Right ventricle myocardium superior (tissue), 1 donor: ENCODE results near the gene ACSL1. TPM values are rescaled to one million over a fixed set of nuclear protein-coding genes. Genes with fewer than 3 reads are reported as not detected.
"Not testable (repeated sequence)": the region's sequence is repeated elsewhere in the genome, so short reads cannot be mapped to it uniquely, and the experiment has no call there.

ENCODE experiments used
- ATAC-seq: fragments of 200-7000 bp; cut with Tn5 transposase; one replicate; pipeline ENCODE4 v1.9.1; 2020; ENCODE audit warnings: mild to moderate bottlenecking; ENCODE audit not compliant: poor library complexity
- DNase-seq: peaks from one replicate; pipeline ENCODE4 v3.0.0-alpha.2; 2020
- intact Hi-C: fragments of 100-400 bp; cut with DNase I; formaldehyde crosslinking; loops from one replicate; pipeline ENCODE4 v1.11.2; 2022
- total RNA-seq: library from RNA; stranded (reverse); fragmentation: NEBNext Ultra II Directional; extraction: Animal tissue kit (Norgen Biotek cat#: 25700); gene quantifications from one replicate; pipeline ENCODE4 v1.2.1, GENCODE V29; 2021
- donor health status: DM: no; HTN: yes; CAD: no; lungs with severe emphysema.

The ACSL1 gene
- total RNA-seq, 1 donor from 2014 or later = 495 TPM

DNA sequence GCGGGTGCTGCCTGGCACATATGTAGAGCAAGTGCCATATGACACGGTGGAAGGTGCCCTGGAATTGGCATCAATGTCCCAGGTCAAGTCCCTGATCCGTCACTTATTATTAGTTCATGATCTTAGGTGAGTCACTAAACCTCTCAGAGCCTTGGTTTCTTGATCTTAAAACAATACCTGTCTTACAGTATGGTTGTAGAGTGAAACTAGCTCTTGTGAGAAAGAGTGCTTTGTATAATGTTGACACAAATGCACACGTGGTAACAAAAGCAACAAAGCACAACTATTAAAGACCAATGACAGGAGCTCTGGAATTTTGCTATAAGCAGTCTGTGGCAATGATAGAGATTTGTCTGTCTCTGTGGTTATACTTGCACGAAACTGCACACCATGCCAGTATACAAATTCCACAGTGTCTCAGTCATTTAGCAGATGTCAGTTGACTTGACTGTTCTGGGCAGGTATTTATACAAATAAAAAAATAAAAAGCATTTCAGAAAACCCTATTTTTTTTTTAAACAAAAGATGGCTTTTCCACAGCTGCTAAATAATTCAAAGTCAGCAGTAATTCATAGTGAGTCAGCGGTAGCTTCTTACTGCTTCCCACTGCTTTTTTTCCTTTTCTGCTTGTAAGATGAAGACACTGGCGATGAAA lies 19.7 kb upstream of the ACSL1 start:
- DNase-seq = no peak
- intact Hi-C loops = no loop called here
- ATAC-seq = no peak

DNA sequence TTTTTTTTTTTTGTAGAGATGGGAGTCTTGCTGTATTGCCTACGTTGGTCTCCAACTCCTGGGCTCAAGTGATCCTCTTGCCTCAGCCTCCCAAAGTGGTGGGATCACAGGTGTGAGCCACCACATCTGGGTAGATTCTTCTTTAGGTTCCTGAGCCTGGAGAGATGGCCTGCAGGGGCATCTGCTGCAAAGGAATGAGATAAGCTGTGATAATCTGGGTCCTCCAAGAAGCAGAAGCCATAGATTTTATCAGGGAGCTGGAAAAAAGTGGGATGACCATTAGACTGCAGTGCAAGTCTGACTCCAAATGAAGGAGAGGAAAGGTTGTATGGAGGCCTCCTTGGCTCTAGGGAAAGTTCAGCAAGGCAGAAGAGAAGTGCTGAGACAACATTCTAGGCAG lies 19.0 kb upstream of the ACSL1 start:
- ATAC-seq = no peak
- DNase-seq = no peak
- intact Hi-C loops = no loop called here

DNA sequence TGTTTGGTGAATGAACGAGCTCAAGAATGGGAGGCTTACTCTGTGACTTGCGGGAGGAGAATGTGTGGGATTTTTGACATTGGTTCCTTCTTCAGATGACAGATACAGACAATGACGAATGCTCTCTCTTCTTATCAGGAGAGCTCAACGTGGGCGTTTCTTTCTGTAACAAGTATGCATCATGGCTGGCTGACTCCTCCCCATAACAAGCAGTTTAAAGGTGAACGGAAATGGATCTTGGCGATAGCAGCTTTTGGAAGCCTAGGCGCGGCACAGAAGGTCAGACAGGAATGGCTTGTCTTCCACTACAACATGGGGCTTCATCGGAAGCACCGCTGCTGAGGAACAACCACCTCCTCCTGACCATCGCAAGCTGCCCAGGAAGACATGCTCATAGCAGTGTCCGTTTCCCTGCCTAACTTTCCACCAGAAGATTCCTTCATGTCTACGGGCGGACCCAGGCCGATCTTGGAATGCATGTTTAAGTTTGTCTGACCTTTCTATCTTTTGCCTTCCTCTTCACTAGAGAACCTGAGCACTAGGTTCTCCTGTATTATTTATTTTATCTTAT lies 18.3 kb upstream of the ACSL1 start:
- no peak for DNase-seq

DNA sequence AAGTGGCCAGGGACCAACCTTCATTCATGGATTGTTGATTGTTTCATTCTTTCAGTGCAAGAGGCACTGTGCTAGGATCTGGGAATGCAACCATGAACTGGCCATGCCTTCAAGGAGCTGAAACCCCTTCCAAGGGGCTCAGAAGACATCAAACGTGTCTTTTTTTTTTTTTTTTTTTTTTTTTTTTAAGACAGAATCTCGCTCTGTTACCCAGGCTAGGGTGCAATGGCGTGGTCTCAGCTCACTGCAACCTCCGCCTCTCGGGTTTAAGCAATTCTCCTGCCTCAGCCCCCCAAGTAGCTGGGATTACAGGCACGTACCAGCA lies 13.3 kb upstream of the ACSL1 start:
- intact Hi-C loops, ATAC-seq, DNase-seq: not testable (repeated sequence)

More for the DNA sequence above, 18.3 kb upstream of the ACSL1 start:
- ATAC-seq = no peak
- intact Hi-C loops = no loop called here

DNA sequence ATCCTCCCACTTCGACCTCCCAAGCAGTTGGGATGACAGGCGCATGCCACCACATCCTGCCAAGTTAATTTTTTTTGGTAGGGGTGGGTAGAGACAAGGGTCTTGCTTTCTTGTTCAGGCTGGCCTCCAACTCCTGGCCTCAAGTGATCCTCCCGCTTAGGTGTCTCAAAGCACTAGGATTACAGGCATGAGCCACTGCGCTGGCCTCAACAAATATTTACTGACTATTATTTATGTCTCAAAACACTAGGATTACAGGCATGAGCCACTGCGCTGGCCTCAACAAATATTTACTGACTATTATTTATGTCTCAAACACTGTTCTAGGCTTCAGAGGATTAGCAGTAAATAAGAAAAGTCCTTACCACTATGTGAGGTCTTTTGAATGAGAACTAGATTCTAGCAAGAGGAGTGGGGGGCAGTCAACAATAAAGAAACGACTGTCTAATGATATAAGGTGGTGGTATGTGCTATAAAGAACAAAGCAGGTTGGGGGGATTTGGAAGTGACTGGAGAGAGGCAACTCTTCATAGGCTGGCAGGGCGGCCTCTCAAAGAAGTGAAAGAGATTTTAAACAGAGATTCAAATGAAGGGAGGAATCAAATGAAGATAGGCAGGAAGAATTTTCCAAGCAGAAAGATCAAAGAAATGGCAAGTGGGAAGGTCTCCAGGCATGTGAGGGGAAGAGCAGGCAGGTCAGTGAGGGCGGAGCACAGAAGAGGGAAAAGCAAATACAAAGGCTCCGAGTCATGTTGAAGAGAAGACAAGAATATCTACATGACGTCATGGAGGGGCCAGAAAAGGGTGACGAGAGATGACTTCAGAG lies 12.7 kb upstream of the ACSL1 start:
- no peak for DNase-seq
- intact Hi-C loops = no loop called here
- no peak for ATAC-seq

DNA sequence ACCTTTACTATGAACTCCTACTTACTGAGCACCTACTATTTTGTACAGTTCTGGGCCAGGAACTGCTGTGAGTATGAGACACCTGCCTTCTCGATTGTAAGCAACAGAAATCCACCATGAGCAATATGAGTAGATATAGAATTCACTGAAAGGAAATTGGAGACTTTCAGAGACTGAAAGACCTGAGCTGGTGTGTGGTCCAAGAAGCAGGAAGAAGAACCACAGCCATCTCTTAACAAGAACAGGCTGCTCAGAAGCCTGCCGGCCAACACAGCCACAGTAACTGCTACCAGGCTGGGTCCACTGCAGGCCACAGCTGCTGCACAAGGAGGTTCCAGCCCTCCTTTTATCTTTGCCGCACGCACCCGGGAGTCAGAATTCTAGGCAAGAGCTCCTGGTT lies 10.8 kb upstream of the ACSL1 start:
- intact Hi-C loops = no loop called here
- ATAC-seq (no peak), DNase-seq (no peak)

DNA sequence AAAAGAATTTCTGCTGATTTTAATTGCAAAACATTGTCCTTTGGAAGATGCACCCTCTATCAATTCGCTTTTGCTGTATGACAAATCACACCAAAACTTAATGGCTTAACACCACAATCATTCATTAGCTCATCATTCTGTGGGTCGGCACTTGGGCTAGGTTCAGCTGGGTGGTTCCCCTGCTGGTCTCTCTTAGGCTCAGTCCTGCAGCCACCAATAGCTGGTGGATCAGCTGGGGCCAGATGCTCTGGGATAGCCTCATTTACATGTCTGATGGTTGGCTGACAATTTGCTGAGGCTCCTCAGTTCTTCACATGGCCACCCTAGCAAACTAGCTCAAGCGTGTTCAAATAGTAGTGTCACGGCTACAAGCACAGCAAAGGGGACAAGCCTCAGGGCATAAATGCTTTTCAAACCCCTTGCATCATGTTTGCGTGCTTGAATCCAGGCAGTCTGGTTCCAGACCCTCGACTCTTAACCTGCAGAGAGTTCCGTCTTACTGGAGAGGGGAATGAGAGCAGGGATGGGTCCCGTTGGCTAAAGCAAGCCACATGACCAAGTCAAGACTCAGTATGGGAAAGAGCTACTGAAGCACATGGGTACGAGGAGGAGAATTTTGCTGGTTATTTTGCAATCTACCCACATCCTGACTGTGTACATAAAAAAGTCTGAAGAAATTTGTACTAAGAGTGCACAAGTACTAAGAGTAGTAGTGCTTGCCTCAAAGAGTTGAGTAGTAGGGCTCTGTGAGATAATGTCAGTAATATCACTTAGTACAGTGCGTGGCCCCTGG lies 7.5 kb upstream of the ACSL1 start:
- DNase-seq (no peak), ATAC-seq (no peak)
- intact Hi-C loops = no loop called here

DNA sequence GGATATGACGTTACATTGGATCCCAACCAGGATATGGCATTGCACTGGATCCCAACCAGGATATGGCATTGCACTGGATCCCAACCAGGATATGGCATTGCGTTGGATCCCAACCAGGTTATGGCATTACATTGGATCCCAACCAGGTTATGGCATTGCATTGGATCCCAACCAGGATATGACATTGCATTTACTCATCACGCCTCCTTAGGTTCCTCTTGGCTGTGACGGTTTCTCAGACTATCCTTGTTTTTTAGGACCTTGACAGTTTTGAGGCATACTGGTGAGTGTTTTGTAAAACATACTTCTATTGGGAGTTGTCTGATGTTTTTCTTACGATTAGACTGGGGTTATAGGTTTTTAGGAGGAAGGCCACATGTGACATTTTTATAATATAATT lies 5.4 kb upstream of the ACSL1 start:
- intact Hi-C loops = no loop called here
- DNase-seq = no peak

DNA sequence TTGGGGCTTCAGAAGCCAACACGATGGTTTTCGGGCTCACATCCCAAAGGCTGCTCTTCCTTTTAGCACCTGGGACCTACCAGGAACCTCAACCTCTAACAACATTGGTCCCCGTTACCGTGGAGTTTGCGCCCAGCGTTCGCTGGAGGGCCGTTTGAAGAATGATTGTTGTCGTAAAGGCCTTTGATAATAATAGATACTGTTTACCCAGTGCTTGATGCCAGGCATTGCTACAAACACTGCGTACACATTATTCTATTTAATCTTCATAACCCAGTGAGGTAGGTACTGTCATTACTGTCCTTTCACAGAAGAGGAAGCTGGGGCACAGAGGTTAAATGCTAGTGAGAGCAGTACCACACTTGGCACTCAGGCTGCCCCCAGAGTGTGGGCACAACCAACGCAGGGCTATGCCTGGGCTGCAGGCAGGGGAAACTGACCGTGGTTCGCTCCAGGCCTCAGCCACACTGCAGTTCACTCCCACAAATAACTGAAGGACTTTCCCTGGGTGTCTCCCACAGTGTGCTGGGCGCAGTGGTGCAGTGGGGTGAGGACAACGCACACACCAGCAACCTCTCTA lies 1.0 kb upstream of the ACSL1 start:
- DNase-seq (no peak), ATAC-seq (peak; percentile 2)
- intact Hi-C loops = loop anchor here (5.0 kb wide), 1 partner anchor 79 kb away; no protein-coding TSS in a partner anchor

More for the DNA sequence above, 5.4 kb upstream of the ACSL1 start:
- ATAC-seq = no peak

DNA sequence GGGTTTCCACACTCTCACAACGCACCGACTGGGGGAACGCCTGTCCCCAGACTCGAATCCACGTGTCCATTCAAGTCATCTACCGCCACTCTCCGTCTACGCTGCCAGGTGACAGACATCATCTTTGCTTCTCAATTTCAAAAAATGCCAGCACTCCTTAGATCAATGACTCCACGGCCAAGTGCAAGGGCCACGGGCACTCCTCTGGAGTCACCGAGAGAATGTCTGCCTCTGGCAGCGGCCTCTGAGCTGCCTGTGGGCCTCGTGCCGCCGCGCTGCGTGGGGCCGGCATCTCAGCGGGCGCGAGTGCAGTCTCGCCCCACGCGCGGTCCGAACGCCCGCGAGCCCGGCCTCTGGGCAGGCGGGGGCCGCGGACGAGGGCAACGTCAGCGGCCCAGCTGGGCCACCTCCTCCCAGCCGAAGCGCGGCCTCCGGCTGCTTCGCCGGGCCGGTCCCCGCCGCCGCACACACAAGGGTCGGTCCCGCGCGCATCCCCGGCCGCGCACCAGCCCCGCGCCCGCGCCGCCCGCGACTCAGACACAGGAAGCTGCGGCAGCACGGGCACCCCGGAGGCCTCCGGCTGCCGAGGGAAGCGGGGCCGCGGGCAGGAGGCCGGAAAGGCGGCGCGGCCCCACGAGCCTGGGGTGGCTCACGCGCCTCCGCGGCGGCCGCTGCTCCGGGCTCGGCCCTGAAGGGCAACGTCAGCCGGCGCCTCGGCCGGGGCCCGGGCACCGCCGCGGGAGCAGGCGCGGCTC lies 450 bp downstream of the ACSL1 start:
- DNase-seq (peak; percentile 53), ATAC-seq (peak; percentile 10)
- intact Hi-C loops = loop anchor here (5.0 kb wide), 1 partner anchor 78 kb away; no protein-coding TSS in a partner anchor

DNA sequence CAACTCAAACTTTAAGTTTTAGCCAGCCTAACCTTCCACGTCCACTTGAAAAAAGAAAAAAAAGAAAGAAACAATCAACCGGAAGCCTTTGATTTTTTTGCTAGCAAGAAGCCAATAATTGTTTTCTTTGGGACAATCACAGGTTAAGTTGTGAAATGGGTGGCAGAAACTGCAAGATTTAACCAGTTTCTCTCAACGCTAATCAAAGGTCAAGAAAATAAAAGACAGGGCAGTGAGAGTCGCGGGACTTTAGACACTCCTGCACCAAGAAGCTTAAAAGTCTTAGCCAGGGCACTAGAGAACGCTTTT lies 1.0 kb downstream of the ACSL1 start:
- ATAC-seq (no peak), DNase-seq (no peak)
- intact Hi-C loops = loop anchor here (5.0 kb wide), 1 partner anchor 77 kb away; no protein-coding TSS in a partner anchor

DNA sequence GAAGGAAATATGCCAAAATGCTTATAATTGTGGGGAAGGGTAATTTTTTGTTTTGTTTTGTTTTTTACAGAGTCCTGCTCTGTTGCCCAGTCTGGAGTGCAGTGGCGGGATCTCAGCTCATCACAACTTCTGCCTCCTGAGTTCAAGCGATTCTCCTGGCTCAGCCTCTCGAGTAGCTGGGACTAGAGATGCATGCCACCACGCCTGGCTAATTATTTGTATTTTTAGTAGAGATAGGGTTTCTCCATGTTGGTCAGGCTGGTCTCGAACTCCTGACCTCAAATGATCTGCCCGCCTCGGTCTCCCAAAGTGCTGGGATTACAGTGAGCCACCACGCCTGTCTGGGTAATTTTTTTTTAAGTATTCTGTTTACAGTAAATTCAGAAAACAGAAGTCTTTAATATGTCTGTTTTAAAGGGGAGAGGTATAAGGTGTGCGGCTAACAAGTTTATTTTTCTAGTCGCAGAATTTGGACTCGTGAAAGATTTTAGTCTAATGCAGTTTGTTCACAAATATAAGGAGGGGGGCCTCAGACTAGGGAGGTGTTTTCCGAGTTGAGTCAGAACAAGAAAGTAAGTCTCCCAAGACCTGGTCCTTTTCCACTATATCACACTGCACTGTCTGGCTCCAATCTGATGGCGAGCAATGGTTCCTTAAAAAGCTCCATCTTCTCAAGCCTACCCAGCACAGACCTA lies 1.5 kb downstream of the ACSL1 start:
- DNase-seq = no peak
- no peak for ATAC-seq
- intact Hi-C loops = no loop called here

DNA sequence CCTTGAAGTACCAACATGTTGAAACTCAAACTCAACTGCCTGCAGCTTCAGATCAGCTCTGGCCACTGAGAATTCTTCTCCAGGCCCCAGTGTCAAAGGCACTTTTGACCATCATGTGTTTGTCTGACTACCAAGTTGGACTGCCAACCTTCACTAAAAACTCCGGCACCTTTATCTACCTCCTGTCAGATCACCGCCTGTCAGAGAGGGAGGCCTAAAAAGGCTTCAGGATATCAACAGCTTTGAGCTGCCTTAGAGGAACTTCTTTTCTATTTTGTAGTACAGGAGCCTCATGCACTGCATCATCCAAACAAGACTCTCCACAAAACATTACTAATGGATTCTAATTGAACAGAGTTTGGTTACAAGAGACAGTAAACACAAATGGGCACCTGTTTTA lies 2.8 kb downstream of the ACSL1 start:
- intact Hi-C loops = no loop called here
- ATAC-seq (peak; percentile 21), DNase-seq (no peak)

DNA sequence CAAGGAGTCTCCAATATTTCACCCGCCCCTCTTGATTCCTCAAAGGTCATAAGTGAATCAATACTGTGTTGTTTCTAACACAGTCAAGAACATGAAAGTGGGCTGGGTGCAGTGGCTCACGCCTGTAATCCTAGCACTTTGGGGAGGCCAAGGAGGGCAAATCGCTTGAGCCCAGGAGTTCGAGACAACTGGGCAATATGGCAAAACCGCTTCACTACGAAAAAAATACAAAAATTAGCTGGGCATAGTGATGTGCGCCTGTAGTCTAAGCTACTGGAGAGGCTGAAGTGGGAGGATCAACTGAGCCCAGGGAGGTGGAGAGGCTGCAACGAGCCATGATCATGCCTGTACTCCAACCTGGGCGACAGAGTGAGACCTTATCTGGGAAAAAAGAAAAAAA lies 3.4 kb downstream of the ACSL1 start:
- DNase-seq (no peak), ATAC-seq (no peak)
- intact Hi-C loops = no loop called here

DNA sequence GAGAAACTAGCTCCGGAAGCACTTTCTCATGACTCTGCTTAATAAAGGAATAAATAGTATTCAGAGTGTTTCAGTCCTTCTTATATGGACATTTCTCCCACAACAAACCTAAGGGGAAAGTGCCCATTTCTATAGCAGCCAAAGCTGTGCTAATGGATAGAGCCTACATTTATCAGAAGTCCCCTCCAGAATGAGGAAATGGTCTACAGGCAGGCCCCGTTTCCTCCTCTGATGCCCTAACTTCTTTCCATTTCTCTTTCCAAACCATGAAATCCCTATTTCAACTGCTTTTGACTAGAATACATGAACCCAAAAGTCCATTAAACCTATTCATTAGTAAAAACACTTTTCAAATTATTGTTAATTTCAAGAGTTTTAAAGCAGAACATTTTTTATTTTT lies 4.5 kb downstream of the ACSL1 start:
- ATAC-seq = no peak
- no peak for DNase-seq
- intact Hi-C loops = no loop called here

DNA sequence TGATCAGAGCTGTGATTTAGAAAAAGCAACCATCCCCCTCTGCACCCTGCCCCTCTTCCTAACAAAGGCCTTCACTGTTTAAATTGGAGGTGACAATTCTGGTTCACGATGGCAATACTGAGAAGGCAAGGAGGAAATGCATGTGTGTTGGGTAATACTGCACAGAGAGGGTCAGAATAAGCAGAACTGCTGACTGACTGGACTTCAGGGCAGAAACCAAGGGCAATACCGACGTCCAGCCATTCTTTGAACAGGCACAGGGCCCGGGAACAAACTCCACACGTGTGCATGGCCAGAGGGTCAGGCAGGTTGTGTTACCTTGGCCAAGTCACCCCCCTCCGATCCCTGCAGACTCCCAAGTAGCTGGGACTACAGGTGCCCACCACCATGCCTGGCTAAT lies 6.0 kb downstream of the ACSL1 start:
- no peak for DNase-seq
- ATAC-seq = no peak
- intact Hi-C loops = no loop called here

DNA sequence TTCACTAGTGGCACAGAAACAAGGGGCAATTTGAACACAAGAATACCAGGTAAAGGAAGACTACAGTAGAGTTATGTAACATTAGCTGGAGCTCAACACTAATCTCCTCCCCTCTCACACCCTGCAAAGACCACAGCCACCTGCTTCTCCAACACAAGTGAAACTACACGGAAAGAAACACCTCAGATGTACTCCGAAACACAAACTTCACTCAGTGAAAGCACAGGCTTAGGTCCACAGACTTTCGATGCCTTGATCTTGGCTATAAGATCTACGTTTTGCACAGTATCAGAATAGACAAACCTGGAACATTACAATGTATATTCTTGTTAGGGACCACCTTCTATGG lies 7.6 kb downstream of the ACSL1 start:
- intact Hi-C loops = no loop called here
- DNase-seq = no peak
- no peak for ATAC-seq
